AG04450 (cell line): ENCODE results near the gene PROSER2. TPM values are rescaled to one million over a fixed set of nuclear protein-coding genes. Genes with fewer than 3 reads are reported as not detected.

Experiments used
- CTCF ChIA-PET: fragments of 300-600, 350-600 bp; formaldehyde crosslinking; extraction: SDS; loops from one replicate; lab custom pipeline; 2022; ENCODE audit warnings: antibody characterized with exemption, inconsistent platforms; lab: Charles Lee
- POLR2A ChIA-PET: fragments of 350-600 bp; formaldehyde crosslinking; extraction: SDS; loops from one replicate; lab custom pipeline; 2021; ENCODE audit warnings: antibody characterized with exemption, inconsistent platforms; lab: Yijun Ruan, JAX
- DNase-seq: peaks from one replicate; pipeline ENCODE4 v3.0.0-alpha.2; 2011; ENCODE audit warnings: low read depth, low spot score
- H3K27ac ChIP-seq: one replicate; pipeline ENCODE4 v1.5.1; 2012; ENCODE audit warnings: low read depth, low read length, control low read depth
- H3K27me3 ChIP-seq: one replicate; pipeline ENCODE4 v1.6.0; 2012; ENCODE audit warnings: low read length; ENCODE audit not compliant: control insufficient read depth, insufficient read depth
- H3K4me3 ChIP-seq: 2 replicates; pipeline ENCODE4 v1.5.1; 2011; ENCODE audit warnings: mild to moderate bottlenecking, low read depth, low read length, control low read depth
- H3K9me3 ChIP-seq: 2 replicates; pipeline ENCODE4 v1.5.1; 2012; ENCODE audit warnings: low read length; ENCODE audit not compliant: control insufficient read depth, insufficient read depth
- polyA plus RNA-seq: library from polyadenylated mRNA; depleted of rRNA; stranded (reverse); fragments of >200 nt; gene quantifications from 2 replicates; pipeline ENCODE4 v1.2.3, GENCODE V29; 2011
- TF ChIP-seq, protein P1 (sequence below): IDR thresholded peaks from 2 replicates; pipeline ENCODE4 v1.5.1; 2011; ENCODE audit warnings: low read depth, low read length, control low read depth, inconsistent platforms

Gene PROSER2
- polyA plus RNA-seq, 1 experiment = 0.53 TPM

- TF ChIP-seq, protein P1, sequence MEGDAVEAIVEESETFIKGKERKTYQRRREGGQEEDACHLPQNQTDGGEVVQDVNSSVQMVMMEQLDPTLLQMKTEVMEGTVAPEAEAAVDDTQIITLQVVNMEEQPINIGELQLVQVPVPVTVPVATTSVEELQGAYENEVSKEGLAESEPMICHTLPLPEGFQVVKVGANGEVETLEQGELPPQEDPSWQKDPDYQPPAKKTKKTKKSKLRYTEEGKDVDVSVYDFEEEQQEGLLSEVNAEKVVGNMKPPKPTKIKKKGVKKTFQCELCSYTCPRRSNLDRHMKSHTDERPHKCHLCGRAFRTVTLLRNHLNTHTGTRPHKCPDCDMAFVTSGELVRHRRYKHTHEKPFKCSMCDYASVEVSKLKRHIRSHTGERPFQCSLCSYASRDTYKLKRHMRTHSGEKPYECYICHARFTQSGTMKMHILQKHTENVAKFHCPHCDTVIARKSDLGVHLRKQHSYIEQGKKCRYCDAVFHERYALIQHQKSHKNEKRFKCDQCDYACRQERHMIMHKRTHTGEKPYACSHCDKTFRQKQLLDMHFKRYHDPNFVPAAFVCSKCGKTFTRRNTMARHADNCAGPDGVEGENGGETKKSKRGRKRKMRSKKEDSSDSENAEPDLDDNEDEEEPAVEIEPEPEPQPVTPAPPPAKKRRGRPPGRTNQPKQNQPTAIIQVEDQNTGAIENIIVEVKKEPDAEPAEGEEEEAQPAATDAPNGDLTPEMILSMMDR = no peak
- H3K9me3 ChIP-seq = no peaks in the 10 kb centered on the region
- H3K4me3 ChIP-seq = no peak overlapping the region
- no peak overlapping the region for H3K27ac ChIP-seq
- POLR2A ChIA-PET = no interaction called here
- CTCF ChIA-PET = no interaction called here
- no peak for DNase-seq
- peaks cover 8% of the 10 kb centered on the region for H3K27me3 ChIP-seq
Observed at GRCh38 chr10:11906714-11907113, 83.6 kb downstream of the PROSER2 start.

GRCh38 chr10:11907914-11908313, 84.8 kb downstream of the PROSER2 start:
- Histone ChIP-seq H3K27ac (no peak overlapping the region), H3K4me3 (no peak overlapping the region), H3K9me3 (no peaks in the 10 kb centered on the region), H3K27me3 (peaks cover 6% of the 10 kb centered on the region)
- DNase-seq = no peak
- POLR2A ChIA-PET = no interaction called here
- TF ChIP-seq, protein P1 = no peak
- CTCF ChIA-PET = no interaction called here

DNA sequence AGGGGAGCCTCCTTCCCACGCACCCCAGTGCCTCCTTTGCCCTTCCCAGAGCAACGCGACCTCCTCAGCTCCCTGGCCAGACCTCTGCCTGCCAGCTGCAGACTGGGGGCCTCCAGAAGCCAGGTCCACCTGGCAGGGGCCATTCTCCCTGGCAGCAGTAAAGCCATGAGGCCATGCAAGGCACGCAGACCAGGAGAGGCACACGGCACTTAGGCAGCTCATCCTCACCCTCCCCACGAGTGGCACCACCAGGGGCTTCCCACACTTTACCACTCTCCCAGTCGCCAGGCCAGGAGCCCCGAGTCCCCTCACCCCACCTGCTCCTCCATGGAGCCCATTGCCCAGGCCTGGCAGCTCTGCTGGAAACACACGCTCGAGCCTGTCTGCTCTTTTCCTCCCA, 85.4 kb downstream of the PROSER2 start:
- POLR2A ChIA-PET = no interaction called here

GRCh38 chr10:11908991-11909390, 85.8 kb downstream of the PROSER2 start:
- Histone ChIP-seq H3K27me3 (peaks cover 6% of the 10 kb centered on the region), H3K9me3 (no peaks in the 10 kb centered on the region), H3K4me3 (no peak overlapping the region), H3K27ac (no peak overlapping the region)
- TF ChIP-seq, protein P1 = no peak
- ChIA-PET CTCF (no interaction called here), POLR2A (no interaction called here)
- DNase-seq = no peak

More for the DNA sequence above, 85.4 kb downstream of the PROSER2 start:
- TF ChIP-seq, protein P1 = no peak
- no peak for DNase-seq
- CTCF ChIA-PET = no interaction called here
- H3K27ac ChIP-seq = no peak overlapping the region
- H3K4me3 ChIP-seq = no peak overlapping the region
- no peaks in the 10 kb centered on the region for H3K9me3 ChIP-seq
- peaks cover 6% of the 10 kb centered on the region for H3K27me3 ChIP-seq

GRCh38 chr10:11909618-11910017, 86.5 kb downstream of the PROSER2 start:
- no peak overlapping the region for H3K4me3 ChIP-seq
- H3K27me3 ChIP-seq = peaks cover 6% of the 10 kb centered on the region
- no peak overlapping the region for H3K27ac ChIP-seq
- CTCF ChIA-PET = no interaction called here
- TF ChIP-seq, protein P1 = no peak
- H3K9me3 ChIP-seq = no peaks in the 10 kb centered on the region
- POLR2A ChIA-PET = no interaction called here
- no peak for DNase-seq
